ENCODE data around the gene CCDC50.

Gene CCDC50

DNA sequence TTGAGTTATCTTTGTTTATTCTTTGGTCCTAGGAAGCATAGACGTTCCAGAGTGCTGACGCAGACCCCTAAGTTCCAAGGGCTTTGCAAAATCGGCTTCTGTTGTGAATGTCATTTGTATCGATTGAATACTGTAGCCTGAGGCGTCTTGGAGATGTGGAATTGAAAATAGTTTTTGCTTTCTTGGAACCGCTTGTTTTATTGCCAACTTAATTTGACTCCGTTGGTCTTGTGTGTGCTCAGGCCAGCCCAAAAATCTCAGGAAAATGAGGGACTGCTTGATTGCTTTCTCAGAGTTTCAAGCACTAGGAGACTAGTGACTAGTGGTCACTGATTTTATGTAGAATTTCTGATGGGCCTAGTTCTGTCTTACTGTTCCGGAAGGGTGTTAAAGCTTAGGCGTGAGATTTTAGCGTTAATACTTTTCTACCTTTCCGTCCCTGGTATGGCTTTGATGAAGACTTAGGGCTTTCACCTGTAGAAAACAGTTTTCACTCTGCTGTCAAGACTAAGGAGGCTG is 1.4 kb downstream of the CCDC50 start:
- Mint-ChIP-seq H3K27ac (peak overlapping the region; percentile 98), H3K4me1 (peaks cover 54% of the 10 kb centered on the region), H3K36me3 (ENCODE audit: low read depth) (no peaks in the 10 kb centered on the region), H3K4me3 (peak overlapping the region; percentile 93), H3K9me3 (no peaks in the 10 kb centered on the region), H3K27me3 (ENCODE audit: low read depth, poor library complexity) (no peaks in the 10 kb centered on the region)
- DNase-seq, result no peak
- TF ChIP-seq, protein P1, sequence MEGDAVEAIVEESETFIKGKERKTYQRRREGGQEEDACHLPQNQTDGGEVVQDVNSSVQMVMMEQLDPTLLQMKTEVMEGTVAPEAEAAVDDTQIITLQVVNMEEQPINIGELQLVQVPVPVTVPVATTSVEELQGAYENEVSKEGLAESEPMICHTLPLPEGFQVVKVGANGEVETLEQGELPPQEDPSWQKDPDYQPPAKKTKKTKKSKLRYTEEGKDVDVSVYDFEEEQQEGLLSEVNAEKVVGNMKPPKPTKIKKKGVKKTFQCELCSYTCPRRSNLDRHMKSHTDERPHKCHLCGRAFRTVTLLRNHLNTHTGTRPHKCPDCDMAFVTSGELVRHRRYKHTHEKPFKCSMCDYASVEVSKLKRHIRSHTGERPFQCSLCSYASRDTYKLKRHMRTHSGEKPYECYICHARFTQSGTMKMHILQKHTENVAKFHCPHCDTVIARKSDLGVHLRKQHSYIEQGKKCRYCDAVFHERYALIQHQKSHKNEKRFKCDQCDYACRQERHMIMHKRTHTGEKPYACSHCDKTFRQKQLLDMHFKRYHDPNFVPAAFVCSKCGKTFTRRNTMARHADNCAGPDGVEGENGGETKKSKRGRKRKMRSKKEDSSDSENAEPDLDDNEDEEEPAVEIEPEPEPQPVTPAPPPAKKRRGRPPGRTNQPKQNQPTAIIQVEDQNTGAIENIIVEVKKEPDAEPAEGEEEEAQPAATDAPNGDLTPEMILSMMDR (IDR thresholded peaks at IDR 0.05), result no peak

DNA sequence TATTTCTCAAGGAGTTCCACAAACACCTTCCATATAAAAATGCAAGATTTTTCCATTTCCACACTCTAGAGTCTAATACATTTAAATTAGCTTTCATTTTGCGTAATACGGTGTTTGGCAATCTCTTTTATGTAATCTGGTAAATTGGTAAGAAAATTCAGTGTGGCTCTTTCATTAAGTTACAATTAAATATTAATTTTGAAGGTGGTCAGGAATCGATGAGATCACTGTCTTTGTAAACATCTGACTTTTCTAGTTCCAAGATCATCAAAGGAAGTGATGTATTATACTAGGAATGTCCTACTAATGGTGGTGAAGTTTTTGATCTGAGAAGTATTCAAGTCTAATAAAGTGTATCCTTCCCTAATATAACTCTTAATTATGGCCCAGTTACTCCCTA is 2.2 kb downstream of the CCDC50 start:
- no peak for DNase-seq
- H3K27ac Mint-ChIP-seq, result peak overlapping the region; percentile 98
- no peaks in the 10 kb centered on the region for H3K27me3 Mint-ChIP-seq (ENCODE audit: low read depth, poor library complexity)
- peaks cover 54% of the 10 kb centered on the region for H3K4me1 Mint-ChIP-seq
- TF ChIP-seq, protein P1 (IDR thresholded peaks at IDR 0.05), result no peak
- no peaks in the 10 kb centered on the region for H3K36me3 Mint-ChIP-seq (ENCODE audit: low read depth)
- no peaks in the 10 kb centered on the region for H3K9me3 Mint-ChIP-seq
- peak overlapping the region; percentile 93 for H3K4me3 Mint-ChIP-seq

- Mint-ChIP-seq H3K4me1 (peaks cover 45% of the 10 kb centered on the region), H3K9me3 (no peaks in the 10 kb centered on the region), H3K27me3 (ENCODE audit: low read depth, poor library complexity) (no peaks in the 10 kb centered on the region), H3K27ac (no peak overlapping the region), H3K36me3 (ENCODE audit: low read depth) (no peaks in the 10 kb centered on the region), H3K4me3 (no peak overlapping the region)
- TF ChIP-seq, protein P1 (IDR thresholded peaks at IDR 0.05), result no peak
- no peak for DNase-seq
Measured at GRCh38 chr3:191333298-191333880, 4.2 kb downstream of the CCDC50 start.

- no peaks in the 10 kb centered on the region for H3K27me3 Mint-ChIP-seq (ENCODE audit: low read depth, poor library complexity)
- no peaks in the 10 kb centered on the region for H3K9me3 Mint-ChIP-seq
- no peak for DNase-seq
- H3K4me3 Mint-ChIP-seq, result no peak overlapping the region
- TF ChIP-seq, protein P1 (IDR thresholded peaks at IDR 0.05), result no peak
- no peaks in the 10 kb centered on the region for H3K36me3 Mint-ChIP-seq (ENCODE audit: low read depth)
- no peak overlapping the region for H3K27ac Mint-ChIP-seq
- H3K4me1 Mint-ChIP-seq, result peaks cover 39% of the 10 kb centered on the region
Measured at GRCh38 chr3:191334346-191334893, 5.2 kb downstream of the CCDC50 start.

- no peak for DNase-seq
- no peaks in the 10 kb centered on the region for H3K36me3 Mint-ChIP-seq (ENCODE audit: low read depth)
- H3K9me3 Mint-ChIP-seq, result no peaks in the 10 kb centered on the region
- TF ChIP-seq, protein P1 (IDR thresholded peaks at IDR 0.05), result no peak
- peaks cover 20% of the 10 kb centered on the region for H3K4me1 Mint-ChIP-seq
- no peaks in the 10 kb centered on the region for H3K27me3 Mint-ChIP-seq (ENCODE audit: low read depth, poor library complexity)
- H3K4me3 Mint-ChIP-seq, result no peak overlapping the region
- no peak overlapping the region for H3K27ac Mint-ChIP-seq
Measured at GRCh38 chr3:191336833-191337232, 7.6 kb downstream of the CCDC50 start.

GRCh38 chr3:191338177-191338488 is 8.9 kb downstream of the CCDC50 start:
- Mint-ChIP-seq H3K9me3 (no peaks in the 10 kb centered on the region), H3K4me3 (no peak overlapping the region), H3K4me1 (peaks cover 14% of the 10 kb centered on the region), H3K36me3 (ENCODE audit: low read depth) (no peaks in the 10 kb centered on the region), H3K27me3 (ENCODE audit: low read depth, poor library complexity) (no peaks in the 10 kb centered on the region), H3K27ac (no peak overlapping the region)
- TF ChIP-seq, protein P1 (IDR thresholded peaks at IDR 0.05), result no peak
- no peak for DNase-seq
